ENCODE measurements around the gene IRS1.

Gene IRS1

GRCh38 chr2:226829721-226830631 is 30.4 kb upstream of the IRS1 start:
- Histone ChIP-seq H3K4me2 (ENCODE audit: low read depth, low read length, poor library complexity, severe bottlenecking) (peak overlapping the region; percentile 1), H3K27me3 (ENCODE audit: low read length) (no peaks in the 10 kb centered on the region), H2AFZ (ENCODE audit: low read depth, low read length, severe bottlenecking) (no peak overlapping the region), H3F3A (ENCODE audit: insufficient read depth) (peaks cover 41% of the 10 kb centered on the region), H3K36me3 (ENCODE audit: low read length) (peaks cover 33% of the 10 kb centered on the region), H3K9me3 (ENCODE audit: insufficient read depth, low read length) (no peaks in the 10 kb centered on the region), H3K79me2 (ENCODE audit: insufficient read depth, low read length) (peaks cover 72% of the 10 kb centered on the region), H4K20me1 (ENCODE audit: low read depth, low read length) (0 out of 2 replicates have a peak, but pooled peaks cover 14% of the 10 kb centered on the region), H3K9ac (ENCODE audit: low read length) (no peak overlapping the region), H3K27ac (ENCODE audit: low read depth, low read length) (peak overlapping the region; percentile 32; the same call in 1 of the 2 replicates), H3K9me2 (replicated peaks; ENCODE audit: insufficient read depth, low read length) (no peaks in the 10 kb centered on the region), H3K4me3 (ENCODE audit: insufficient read depth, low read length, poor library complexity, severe bottlenecking) (no peak overlapping the region)
- TF ChIP-seq EZH2phosphoT487 (conservative IDR thresholded peaks at IDR 0.05; ENCODE audit: low read length) (no peak), CTCF (IDR thresholded peaks at IDR 0.05; ENCODE audit: insufficient read depth, low read length, poor library complexity, severe bottlenecking) (no peak)

GRCh38 chr2:226828191-226828590 is 28.6 kb upstream of the IRS1 start:
- no peak overlapping the region for H3K9ac ChIP-seq (ENCODE audit: low read length)
- H3K9me3 ChIP-seq (ENCODE audit: insufficient read depth, low read length) = no peaks in the 10 kb centered on the region
- H4K20me1 ChIP-seq (ENCODE audit: low read depth, low read length) = 0 out of 2 replicates have a peak, but pooled peaks cover 8% of the 10 kb centered on the region
- no peak overlapping the region for H2AFZ ChIP-seq (ENCODE audit: low read depth, low read length, severe bottlenecking)
- peaks cover 41% of the 10 kb centered on the region for H3F3A ChIP-seq (ENCODE audit: insufficient read depth)
- peaks cover 18% of the 10 kb centered on the region for H3K36me3 ChIP-seq (ENCODE audit: low read length)
- H3K27me3 ChIP-seq (ENCODE audit: low read length) = no peaks in the 10 kb centered on the region
- no peaks in the 10 kb centered on the region for H3K9me2 ChIP-seq (replicated peaks; ENCODE audit: insufficient read depth, low read length)
- H3K79me2 ChIP-seq (ENCODE audit: insufficient read depth, low read length) = peaks cover 63% of the 10 kb centered on the region
- peak overlapping the region; percentile 12; the same call in 1 of the 2 replicates for H3K27ac ChIP-seq (ENCODE audit: low read depth, low read length)
- H3K4me3 ChIP-seq (ENCODE audit: insufficient read depth, low read length, poor library complexity, severe bottlenecking) = no peak overlapping the region
- no peak overlapping the region for H3K4me2 ChIP-seq (ENCODE audit: low read depth, low read length, poor library complexity, severe bottlenecking)
- no peak for TF ChIP-seq CTCF (IDR thresholded peaks at IDR 0.05; ENCODE audit: insufficient read depth, low read length, poor library complexity, severe bottlenecking)
- no peak for TF ChIP-seq EZH2phosphoT487 (conservative IDR thresholded peaks at IDR 0.05; ENCODE audit: low read length)

GRCh38 chr2:226825056-226825455 is 25.4 kb upstream of the IRS1 start:
- Histone ChIP-seq H3K9ac (ENCODE audit: low read length) (no peak overlapping the region), H3K27me3 (ENCODE audit: low read length) (no peaks in the 10 kb centered on the region), H3K27ac (ENCODE audit: low read depth, low read length) (no peak overlapping the region), H3K4me2 (ENCODE audit: low read depth, low read length, poor library complexity, severe bottlenecking) (peak overlapping the region; percentile 19), H3K36me3 (ENCODE audit: low read length) (no peaks in the 10 kb centered on the region), H2AFZ (ENCODE audit: low read depth, low read length, severe bottlenecking) (no peak overlapping the region), H3K9me2 (replicated peaks; ENCODE audit: insufficient read depth, low read length) (no peaks in the 10 kb centered on the region), H4K20me1 (ENCODE audit: low read depth, low read length) (no peaks in the 10 kb centered on the region), H3K4me3 (ENCODE audit: insufficient read depth, low read length, poor library complexity, severe bottlenecking) (no peak overlapping the region), H3F3A (ENCODE audit: insufficient read depth) (peaks cover 25% of the 10 kb centered on the region), H3K9me3 (ENCODE audit: insufficient read depth, low read length) (no peaks in the 10 kb centered on the region), H3K79me2 (ENCODE audit: insufficient read depth, low read length) (peaks cover 43% of the 10 kb centered on the region; the same call in 1 of the 2 replicates)
- TF ChIP-seq EZH2phosphoT487 (conservative IDR thresholded peaks at IDR 0.05; ENCODE audit: low read length) = no peak

- H3F3A ChIP-seq (ENCODE audit: insufficient read depth) = peaks cover 7% of the 10 kb centered on the region; the same call in 1 of the 2 replicates
- H3K9ac ChIP-seq (ENCODE audit: low read length) = no peak overlapping the region
- no peak overlapping the region for H3K27ac ChIP-seq (ENCODE audit: low read depth, low read length)
- no peaks in the 10 kb centered on the region for H3K9me3 ChIP-seq (ENCODE audit: insufficient read depth, low read length)
- no peaks in the 10 kb centered on the region for H4K20me1 ChIP-seq (ENCODE audit: low read depth, low read length)
- peaks cover 15% of the 10 kb centered on the region; the same call in 1 of the 2 replicates for H3K79me2 ChIP-seq (ENCODE audit: insufficient read depth, low read length)
- TF ChIP-seq EZH2phosphoT487 (conservative IDR thresholded peaks at IDR 0.05; ENCODE audit: low read length) (no peak), CTCF (IDR thresholded peaks at IDR 0.05; ENCODE audit: insufficient read depth, low read length, poor library complexity, severe bottlenecking) (no peak)
- H3K4me2 ChIP-seq (ENCODE audit: low read depth, low read length, poor library complexity, severe bottlenecking) = no peak overlapping the region
- H3K4me3 ChIP-seq (ENCODE audit: insufficient read depth, low read length, poor library complexity, severe bottlenecking) = no peak overlapping the region
- no peaks in the 10 kb centered on the region for H3K9me2 ChIP-seq (replicated peaks; ENCODE audit: insufficient read depth, low read length)
- no peaks in the 10 kb centered on the region for H3K36me3 ChIP-seq (ENCODE audit: low read length)
- H3K27me3 ChIP-seq (ENCODE audit: low read length) = no peaks in the 10 kb centered on the region
- H2AFZ ChIP-seq (ENCODE audit: low read depth, low read length, severe bottlenecking) = no peak overlapping the region
Measured at GRCh38 chr2:226818930-226819329, 19.3 kb upstream of the IRS1 start.

Measured in SU-DHL-6 (cell line).